SK-N-SH treated with all-trans-retinoic acid at 6 μM for 48 hours (cell line): ENCODE results near the gene MAPK1IP1L.
"Not testable (repeated sequence)": the region's sequence is repeated elsewhere in the genome, so short reads cannot be mapped to it uniquely, and the experiment has no call there.

Experiments
- ARNTL ChIP-seq: fragments of 450-650 bp; formaldehyde crosslinking; IDR thresholded peaks from 2 replicates; pipeline ENCODE4 v1.5.0; 2020; ENCODE audit warnings: low read depth, mild to moderate bottlenecking, moderate library complexity, borderline replicate concordance
- ESRRG ChIP-seq: fragments of 250-450 bp; sonication (Bioruptor Pico); IDR thresholded peaks from 2 replicates; pipeline ENCODE4 v1.6.1; 2021; ENCODE audit warnings: mild to moderate bottlenecking
- RARB ChIP-seq: fragments of 250-450 bp; sonication (Bioruptor Pico); IDR thresholded peaks from 2 replicates; pipeline ENCODE4 v1.8.0; 2021; ENCODE audit warnings: mild to moderate bottlenecking, moderate library complexity
- SNAI2 ChIP-seq: fragments of 250-450 bp; sonication (Bioruptor Pico); IDR thresholded peaks from 2 replicates; pipeline ENCODE4 v1.5.0; 2020; ENCODE audit warnings: mild to moderate bottlenecking, moderate library complexity
- ZFP3 ChIP-seq: fragments of 250-450 bp; sonication (Bioruptor Pico); IDR thresholded peaks from 2 replicates; pipeline ENCODE4 v1.5.0; 2020; ENCODE audit warnings: mild to moderate bottlenecking, moderate library complexity
- TF ChIP-seq, protein P1 (sequence below): fragments of 250-450 bp; sonication (Bioruptor Pico); IDR thresholded peaks from 2 replicates; pipeline ENCODE4 v1.5.0; 2020; ENCODE audit warnings: mild to moderate bottlenecking, moderate library complexity
- TF ChIP-seq, protein P2 (sequence below): fragments of 250-450 bp; sonication (Bioruptor Pico); IDR thresholded peaks from 2 replicates; pipeline ENCODE4 v1.5.1; 2020; ENCODE audit warnings: low read depth, mild to moderate bottlenecking, moderate library complexity

GRCh38 chr14:55079961-55080360 lies 28.5 kb downstream of the MAPK1IP1L start:
- TF ChIP-seq RARB (CRISPR knock-in tag); ARNTL; ESRRG; ZFP3 (CRISPR knock-in tag); SNAI2 (CRISPR knock-in tag): not testable (repeated sequence)
- TF ChIP-seq, protein P1, sequence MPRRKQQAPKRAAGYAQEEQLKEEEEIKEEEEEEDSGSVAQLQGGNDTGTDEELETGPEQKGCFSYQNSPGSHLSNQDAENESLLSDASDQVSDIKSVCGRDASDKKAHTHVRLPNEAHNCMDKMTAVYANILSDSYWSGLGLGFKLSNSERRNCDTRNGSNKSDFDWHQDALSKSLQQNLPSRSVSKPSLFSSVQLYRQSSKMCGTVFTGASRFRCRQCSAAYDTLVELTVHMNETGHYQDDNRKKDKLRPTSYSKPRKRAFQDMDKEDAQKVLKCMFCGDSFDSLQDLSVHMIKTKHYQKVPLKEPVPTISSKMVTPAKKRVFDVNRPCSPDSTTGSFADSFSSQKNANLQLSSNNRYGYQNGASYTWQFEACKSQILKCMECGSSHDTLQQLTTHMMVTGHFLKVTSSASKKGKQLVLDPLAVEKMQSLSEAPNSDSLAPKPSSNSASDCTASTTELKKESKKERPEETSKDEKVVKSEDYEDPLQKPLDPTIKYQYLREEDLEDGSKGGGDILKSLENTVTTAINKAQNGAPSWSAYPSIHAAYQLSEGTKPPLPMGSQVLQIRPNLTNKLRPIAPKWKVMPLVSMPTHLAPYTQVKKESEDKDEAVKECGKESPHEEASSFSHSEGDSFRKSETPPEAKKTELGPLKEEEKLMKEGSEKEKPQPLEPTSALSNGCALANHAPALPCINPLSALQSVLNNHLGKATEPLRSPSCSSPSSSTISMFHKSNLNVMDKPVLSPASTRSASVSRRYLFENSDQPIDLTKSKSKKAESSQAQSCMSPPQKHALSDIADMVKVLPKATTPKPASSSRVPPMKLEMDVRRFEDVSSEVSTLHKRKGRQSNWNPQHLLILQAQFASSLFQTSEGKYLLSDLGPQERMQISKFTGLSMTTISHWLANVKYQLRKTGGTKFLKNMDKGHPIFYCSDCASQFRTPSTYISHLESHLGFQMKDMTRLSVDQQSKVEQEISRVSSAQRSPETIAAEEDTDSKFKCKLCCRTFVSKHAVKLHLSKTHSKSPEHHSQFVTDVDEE: not testable (repeated sequence)
- TF ChIP-seq, protein P2, sequence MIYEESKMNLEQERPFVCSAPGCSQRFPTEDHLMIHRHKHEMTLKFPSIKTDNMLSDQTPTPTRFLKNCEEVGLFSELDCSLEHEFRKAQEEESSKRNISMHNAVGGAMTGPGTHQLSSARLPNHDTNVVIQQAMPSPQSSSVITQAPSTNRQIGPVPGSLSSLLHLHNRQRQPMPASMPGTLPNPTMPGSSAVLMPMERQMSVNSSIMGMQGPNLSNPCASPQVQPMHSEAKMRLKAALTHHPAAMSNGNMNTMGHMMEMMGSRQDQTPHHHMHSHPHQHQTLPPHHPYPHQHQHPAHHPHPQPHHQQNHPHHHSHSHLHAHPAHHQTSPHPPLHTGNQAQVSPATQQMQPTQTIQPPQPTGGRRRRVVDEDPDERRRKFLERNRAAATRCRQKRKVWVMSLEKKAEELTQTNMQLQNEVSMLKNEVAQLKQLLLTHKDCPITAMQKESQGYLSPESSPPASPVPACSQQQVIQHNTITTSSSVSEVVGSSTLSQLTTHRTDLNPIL (CRISPR knock-in tag): not testable (repeated sequence)
